ENCODE results near the gene ADGRL2.

The ADGRL2 gene

GRCh38 chr1:81834921-81835698 lies 34.4 kb downstream of the ADGRL2 start:
- Mint-ChIP-seq H3K27me3 (ENCODE audit: low read depth, poor library complexity) (no peaks in the 10 kb centered on the region), H3K4me3 (peak overlapping the region; percentile 54), H3K36me3 (ENCODE audit: low read depth) (peaks cover 24% of the 10 kb centered on the region), H3K4me1 (peaks cover 55% of the 10 kb centered on the region), H3K9me3 (no peaks in the 10 kb centered on the region), H3K27ac (peak overlapping the region; percentile 97)
- DNase-seq = no peak
- TF ChIP-seq CTCF (IDR thresholded peaks at IDR 0.05) = no peak

- H3K4me1 Mint-ChIP-seq = peaks cover 55% of the 10 kb centered on the region
- no peak overlapping the region for H3K4me3 Mint-ChIP-seq
- peak overlapping the region; percentile 97 for H3K27ac Mint-ChIP-seq
- DNase-seq = no peak
- no peaks in the 10 kb centered on the region for H3K27me3 Mint-ChIP-seq (ENCODE audit: low read depth, poor library complexity)
- no peaks in the 10 kb centered on the region for H3K9me3 Mint-ChIP-seq
- no peak for TF ChIP-seq CTCF (IDR thresholded peaks at IDR 0.05)
- peaks cover 32% of the 10 kb centered on the region for H3K36me3 Mint-ChIP-seq (ENCODE audit: low read depth)
These were observed 35.4 kb downstream of the ADGRL2 start for GRCh38 chr1:81836007-81836626.

GRCh38 chr1:81838600-81839218 lies 38.0 kb downstream of the ADGRL2 start:
- Mint-ChIP-seq H3K4me1 (peaks cover 32% of the 10 kb centered on the region), H3K9me3 (peaks cover 10% of the 10 kb centered on the region), H3K4me3 (no peak overlapping the region), H3K27me3 (ENCODE audit: low read depth, poor library complexity) (no peaks in the 10 kb centered on the region), H3K36me3 (ENCODE audit: low read depth) (peaks cover 58% of the 10 kb centered on the region), H3K27ac (peak overlapping the region; percentile 48)
- DNase-seq = no peak
- TF ChIP-seq CTCF (IDR thresholded peaks at IDR 0.05) = no peak

GRCh38 chr1:81840805-81841204 lies 40.1 kb downstream of the ADGRL2 start:
- H3K36me3 Mint-ChIP-seq (ENCODE audit: low read depth) = peaks cover 78% of the 10 kb centered on the region
- no peaks in the 10 kb centered on the region for H3K27me3 Mint-ChIP-seq (ENCODE audit: low read depth, poor library complexity)
- TF ChIP-seq CTCF (IDR thresholded peaks at IDR 0.05) = no peak
- DNase-seq = no peak
- H3K9me3 Mint-ChIP-seq = peaks cover 12% of the 10 kb centered on the region
- H3K4me3 Mint-ChIP-seq = no peak overlapping the region
- peaks cover 16% of the 10 kb centered on the region for H3K4me1 Mint-ChIP-seq
- no peak overlapping the region for H3K27ac Mint-ChIP-seq

GRCh38 chr1:81841795-81842194 lies 41.1 kb downstream of the ADGRL2 start:
- DNase-seq = no peak
- H3K36me3 Mint-ChIP-seq (ENCODE audit: low read depth) = peaks cover 84% of the 10 kb centered on the region
- peaks cover 16% of the 10 kb centered on the region for H3K9me3 Mint-ChIP-seq
- no peak overlapping the region for H3K4me3 Mint-ChIP-seq
- no peaks in the 10 kb centered on the region for H3K27me3 Mint-ChIP-seq (ENCODE audit: low read depth, poor library complexity)
- peaks cover 11% of the 10 kb centered on the region for H3K4me1 Mint-ChIP-seq
- no peak overlapping the region for H3K27ac Mint-ChIP-seq
- TF ChIP-seq CTCF (IDR thresholded peaks at IDR 0.05) = no peak
